Rectal smooth muscle tissue (tissue), 1 donor: ENCODE measurements around the gene C8G.

Experiments
- H3K27ac ChIP-seq: one replicate; pipeline ENCODE4 v1.7.0; 2013; ENCODE audit warnings: low read depth, low read length, inconsistent platforms
- H3K27me3 ChIP-seq: one replicate; pipeline ENCODE4 v1.7.0; 2013; ENCODE audit warnings: low read length; ENCODE audit not compliant: control insufficient read depth, insufficient read depth
- H3K36me3 ChIP-seq: one replicate; pipeline ENCODE4 v1.7.0; 2013; ENCODE audit warnings: low read length; ENCODE audit not compliant: control insufficient read depth, insufficient read depth
- H3K4me1 ChIP-seq: one replicate; pipeline ENCODE4 v1.7.0; 2013; ENCODE audit warnings: low read length; ENCODE audit not compliant: control insufficient read depth, insufficient read depth
- H3K4me3 ChIP-seq: one replicate; pipeline ENCODE4 v1.7.0; 2013; ENCODE audit warnings: low read length
- H3K9ac ChIP-seq: one replicate; pipeline ENCODE4 v1.7.0; 2013; ENCODE audit warnings: low read length

The C8G gene

DNA sequence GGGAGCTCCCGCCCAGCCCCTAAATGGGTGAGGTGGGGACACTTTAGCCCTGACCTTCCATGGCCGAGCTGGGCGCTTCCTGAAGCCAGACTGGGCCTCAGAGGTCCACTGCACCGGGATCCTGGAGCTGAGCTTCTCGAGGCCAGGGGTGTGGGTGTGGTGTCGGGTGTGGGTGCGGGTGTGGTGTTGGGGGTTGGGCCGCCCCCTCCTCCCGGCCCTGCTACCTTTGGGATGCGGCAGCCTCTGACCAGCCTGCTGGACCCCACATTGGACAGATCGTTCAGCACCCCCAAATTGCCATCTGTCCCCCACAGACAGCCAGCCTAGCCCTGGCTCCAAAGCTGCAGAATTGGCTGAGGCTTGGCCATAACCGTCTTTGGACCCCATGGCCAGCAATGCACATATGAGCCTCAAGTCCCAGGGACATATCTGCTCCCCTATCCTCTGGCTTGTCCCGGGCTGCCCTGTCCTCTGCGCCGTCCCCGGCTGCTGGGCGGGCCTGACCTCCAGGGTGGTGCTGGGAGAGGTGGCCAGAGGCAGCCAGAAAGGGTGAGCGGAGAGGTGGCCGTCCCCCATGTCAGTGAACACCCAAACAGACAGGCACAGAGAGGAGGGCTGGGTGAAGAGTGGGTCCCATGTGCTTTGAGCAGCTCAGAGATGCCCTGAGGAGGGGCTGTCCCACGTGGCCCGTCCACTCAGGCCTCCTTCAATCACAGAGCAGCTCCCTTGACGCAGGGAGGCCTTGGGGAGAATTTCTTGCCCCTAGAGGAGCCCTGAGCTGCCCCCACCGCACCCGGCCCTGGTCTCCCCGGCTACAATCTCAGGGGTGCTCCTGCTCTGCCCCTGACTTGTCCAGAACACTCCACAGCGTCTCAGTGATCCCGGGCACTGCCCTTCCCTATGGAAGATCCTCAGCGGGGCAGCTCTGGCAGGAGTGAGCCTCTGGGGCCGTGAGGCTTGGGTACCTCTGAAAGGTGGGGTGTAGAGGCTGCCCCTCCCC lies 28.9 kb downstream of the C8G start:
- no peaks in the 10 kb centered on the region for H3K4me1 ChIP-seq
- H3K27ac ChIP-seq: no peak overlapping the region
- H3K9ac ChIP-seq: no peak overlapping the region
- H3K36me3 ChIP-seq: no peaks in the 10 kb centered on the region
- H3K4me3 ChIP-seq: no peak overlapping the region
- H3K27me3 ChIP-seq: no peaks in the 10 kb centered on the region

DNA sequence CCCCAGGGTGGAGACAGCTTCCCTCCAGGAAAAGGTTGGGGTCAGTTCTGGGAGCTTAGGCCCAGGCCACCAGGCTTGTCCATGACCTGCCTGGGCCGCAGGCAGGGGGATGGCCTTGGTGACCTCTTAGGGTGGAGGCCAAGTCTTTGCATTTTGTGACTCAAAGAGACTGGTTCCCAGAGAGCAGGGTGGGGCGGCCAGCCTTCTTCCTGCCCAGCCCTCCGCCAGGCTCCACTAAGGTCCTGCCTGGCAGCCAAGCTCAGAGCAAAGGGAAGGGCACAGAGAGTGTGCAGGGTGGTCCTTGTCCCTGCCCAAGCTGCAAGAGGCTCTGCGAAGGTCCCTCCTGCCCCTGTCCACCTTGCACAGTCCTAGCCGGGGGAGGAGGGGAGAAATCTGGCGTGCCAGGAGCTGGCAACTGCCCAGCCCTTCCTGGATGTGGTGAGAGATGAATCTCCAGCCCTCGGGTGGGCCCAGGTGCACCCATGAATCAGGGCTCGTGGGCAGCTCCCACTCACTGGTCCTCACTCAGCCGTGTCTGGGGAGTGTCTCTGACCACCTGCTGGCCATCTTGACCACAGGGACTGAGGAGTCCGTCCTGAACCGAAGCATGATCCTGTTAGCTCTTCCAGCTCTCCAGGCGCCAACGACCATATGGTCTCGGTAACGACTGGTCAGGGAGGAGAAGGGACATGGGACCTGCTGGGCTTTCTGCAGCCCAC lies 29.9 kb downstream of the C8G start:
- no peak overlapping the region for H3K27ac ChIP-seq
- H3K4me1 ChIP-seq: no peaks in the 10 kb centered on the region
- no peak overlapping the region for H3K4me3 ChIP-seq
- no peak overlapping the region for H3K9ac ChIP-seq
- H3K36me3 ChIP-seq: no peaks in the 10 kb centered on the region
- H3K27me3 ChIP-seq: no peaks in the 10 kb centered on the region

GRCh38 chr9:136975644-136976043 lies 30.6 kb downstream of the C8G start:
- H3K27ac ChIP-seq: no peak overlapping the region
- no peak overlapping the region for H3K4me3 ChIP-seq
- H3K36me3 ChIP-seq: no peaks in the 10 kb centered on the region
- no peak overlapping the region for H3K9ac ChIP-seq
- no peaks in the 10 kb centered on the region for H3K27me3 ChIP-seq
- no peaks in the 10 kb centered on the region for H3K4me1 ChIP-seq

DNA sequence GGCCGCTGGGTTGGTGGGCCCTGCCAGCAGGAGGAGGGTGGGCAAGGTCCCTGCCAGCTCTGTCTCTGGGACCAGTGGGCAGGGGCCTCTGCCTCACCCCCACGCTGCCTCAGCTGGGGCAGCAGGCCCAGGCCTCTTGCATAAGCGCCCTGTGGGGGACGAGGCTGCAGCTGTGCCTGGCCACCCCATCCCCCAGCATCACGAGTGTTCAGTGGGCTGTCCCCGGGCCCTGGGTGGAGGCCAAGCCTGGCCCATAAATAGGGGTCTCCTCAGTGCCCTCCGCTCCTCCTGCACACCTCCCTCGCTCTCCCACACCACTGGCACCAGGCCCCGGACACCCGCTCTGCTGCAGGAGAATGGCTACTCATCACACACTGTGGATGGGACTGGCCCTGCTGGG lies 32.2 kb downstream of the C8G start, which contains the start of gene PTGDS:
Gene PTGDS, plus strand, starts transcription at position 282 of the 400 bp plus-strand sequence. Its CDS starts 75 bp downstream, at position 357.
- Histone ChIP-seq H3K27me3 (peaks cover 2% of the 10 kb centered on the region), H3K4me1 (no peaks in the 10 kb centered on the region), H3K36me3 (no peaks in the 10 kb centered on the region), H3K27ac (no peak within 1 kb of the TSS), H3K9ac (no peak within 1 kb of the TSS), H3K4me3 (peak within 1 kb of the TSS; percentile 51)

DNA sequence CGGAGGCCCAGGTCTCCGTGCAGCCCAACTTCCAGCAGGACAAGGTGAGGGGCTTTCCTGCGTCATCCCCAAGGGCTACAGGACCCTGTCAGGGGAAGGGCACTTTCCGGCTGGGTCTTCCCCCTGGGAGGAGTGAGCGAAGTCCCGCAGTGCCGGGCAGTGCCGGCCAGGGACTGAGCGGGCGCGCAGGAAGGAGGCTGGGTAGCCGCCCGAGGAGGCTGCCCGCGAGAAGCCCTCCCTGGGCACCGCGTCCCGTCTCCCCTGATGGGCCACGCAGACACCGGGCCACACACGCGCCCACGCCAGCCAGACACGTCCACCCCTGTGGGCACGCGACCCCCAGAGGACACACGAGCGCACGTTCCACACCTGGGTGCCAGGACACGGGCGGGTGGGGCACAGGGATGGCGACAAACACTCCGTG lies 32.6 kb downstream of the C8G start:
- Histone ChIP-seq H3K27ac (no peak overlapping the region), H3K9ac (no peak overlapping the region), H3K27me3 (peaks cover 3% of the 10 kb centered on the region), H3K4me3 (peak overlapping the region; percentile 51), H3K4me1 (no peaks in the 10 kb centered on the region), H3K36me3 (no peaks in the 10 kb centered on the region)

GRCh38 chr9:136978073-136978864 lies 33.2 kb downstream of the C8G start:
- Histone ChIP-seq H3K36me3 (no peaks in the 10 kb centered on the region), H3K4me3 (peak overlapping the region; percentile 51), H3K4me1 (no peaks in the 10 kb centered on the region), H3K27me3 (peaks cover 9% of the 10 kb centered on the region), H3K9ac (no peak overlapping the region), H3K27ac (no peak overlapping the region)

- H3K4me3 ChIP-seq: no peak overlapping the region
- H3K36me3 ChIP-seq: no peaks in the 10 kb centered on the region
- no peaks in the 10 kb centered on the region for H3K4me1 ChIP-seq
- no peak overlapping the region for H3K27ac ChIP-seq
- no peak overlapping the region for H3K9ac ChIP-seq
- peaks cover 9% of the 10 kb centered on the region for H3K27me3 ChIP-seq
These were observed 34.0 kb downstream of the C8G start for GRCh38 chr9:136978865-136979544.

- no peaks in the 10 kb centered on the region for H3K4me1 ChIP-seq
- no peaks in the 10 kb centered on the region for H3K36me3 ChIP-seq
- H3K4me3 ChIP-seq: no peak overlapping the region
- no peak overlapping the region for H3K9ac ChIP-seq
- H3K27ac ChIP-seq: no peak overlapping the region
- peaks cover 13% of the 10 kb centered on the region for H3K27me3 ChIP-seq
These were observed 34.9 kb downstream of the C8G start for GRCh38 chr9:136979769-136980587.

DNA sequence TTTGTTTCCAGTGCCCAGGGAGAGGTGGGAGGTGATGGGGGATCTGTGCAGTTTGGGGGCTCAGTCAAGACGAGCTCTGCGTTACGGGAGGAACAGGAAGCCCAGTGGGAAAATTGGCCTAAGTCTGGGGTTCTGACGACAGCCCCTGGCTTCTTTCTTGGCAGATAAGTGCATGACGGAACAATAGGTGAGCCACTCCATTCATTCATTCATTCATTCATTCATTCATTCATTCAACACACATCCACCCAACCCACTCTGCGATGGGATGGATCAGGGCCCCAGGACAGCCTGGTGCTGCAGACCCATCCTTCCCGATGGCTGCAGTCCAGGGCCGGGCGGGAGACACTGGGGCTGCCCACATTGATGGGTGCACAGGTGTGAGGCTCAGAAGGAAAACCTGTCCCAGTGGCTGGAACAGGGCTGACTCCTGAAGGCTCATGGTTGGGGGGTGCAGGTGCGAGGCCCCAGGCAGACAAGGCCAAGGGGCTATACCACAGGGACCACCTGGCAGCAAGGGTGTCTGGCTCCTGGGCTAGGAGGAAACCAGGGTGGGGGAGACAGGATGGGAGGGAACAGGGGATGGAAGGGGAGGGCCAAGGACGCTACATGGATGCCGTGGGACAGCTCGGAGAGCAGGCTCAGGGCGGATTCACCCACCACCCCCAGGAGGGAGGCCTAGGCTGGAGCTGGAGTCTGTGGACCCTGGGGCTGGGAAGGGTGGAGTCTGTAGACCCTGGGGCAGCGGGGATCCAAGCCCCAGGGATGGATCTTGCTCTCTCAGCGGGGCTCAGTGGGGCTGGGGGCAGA lies 35.8 kb downstream of the C8G start:
- Histone ChIP-seq H3K4me1 (no peaks in the 10 kb centered on the region), H3K27me3 (peaks cover 19% of the 10 kb centered on the region), H3K27ac (no peak overlapping the region), H3K4me3 (no peak overlapping the region), H3K9ac (no peak overlapping the region), H3K36me3 (no peaks in the 10 kb centered on the region)

GRCh38 chr9:136981588-136982231 lies 36.7 kb downstream of the C8G start:
- H3K4me1 ChIP-seq: no peaks in the 10 kb centered on the region
- H3K9ac ChIP-seq: no peak overlapping the region
- peaks cover 22% of the 10 kb centered on the region for H3K27me3 ChIP-seq
- no peaks in the 10 kb centered on the region for H3K36me3 ChIP-seq
- H3K27ac ChIP-seq: no peak overlapping the region
- no peak overlapping the region for H3K4me3 ChIP-seq
